HG03060 (cell line): ENCODE measurements around the gene ULK4.
A peak's percentile ranks its signal among the peaks of the same experiment; 100 is the strongest.

Experiments
- ATAC-seq: cut with Tn5 transposase; IDR thresholded peaks from one replicate; pipeline ENCODE4 v1.9.1; 2021; ENCODE audit warnings: low read depth, moderate number of reproducible peaks; ENCODE audit not compliant: unreplicated experiment

ULK4 gene

GRCh38 chr3:41519746-41520145 lies 442.2 kb downstream of the ULK4 start:
- ATAC-seq = no peak

- ATAC-seq = no peak
Measured at GRCh38 chr3:41518626-41519025, 443.3 kb downstream of the ULK4 start.

- no peak for ATAC-seq
Measured at GRCh38 chr3:41508063-41508696, 453.7 kb downstream of the ULK4 start.

- ATAC-seq = no peak
Measured at GRCh38 chr3:41507336-41508062, 454.4 kb downstream of the ULK4 start.

- no peak for ATAC-seq
Measured at GRCh38 chr3:41503998-41504623, 457.8 kb downstream of the ULK4 start.

GRCh38 chr3:41502481-41502880 lies 459.4 kb downstream of the ULK4 start:
- ATAC-seq = no peak

GRCh38 chr3:41502023-41502422 lies 459.9 kb downstream of the ULK4 start:
- no peak for ATAC-seq

- ATAC-seq = no peak
Measured at GRCh38 chr3:41498847-41499246, 463.1 kb downstream of the ULK4 start.

GRCh38 chr3:41490360-41490759 lies 471.5 kb downstream of the ULK4 start:
- no peak for ATAC-seq

- no peak for ATAC-seq
Measured at GRCh38 chr3:41489231-41489630, 472.7 kb downstream of the ULK4 start.

- ATAC-seq = no peak
Measured at GRCh38 chr3:41488501-41488900, 473.4 kb downstream of the ULK4 start.

- ATAC-seq = no peak
Measured at GRCh38 chr3:41485484-41485883, 476.4 kb downstream of the ULK4 start.

- ATAC-seq = no peak
Measured at GRCh38 chr3:41482134-41482533, 479.8 kb downstream of the ULK4 start.

- no peak for ATAC-seq
Measured at GRCh38 chr3:41478278-41478677, 483.6 kb downstream of the ULK4 start.

GRCh38 chr3:41477399-41478014 lies 484.4 kb downstream of the ULK4 start:
- ATAC-seq = peak; percentile 64

GRCh38 chr3:41469083-41469482 lies 492.8 kb downstream of the ULK4 start:
- ATAC-seq = no peak

- ATAC-seq = no peak
Measured at GRCh38 chr3:41467481-41467880, 494.4 kb downstream of the ULK4 start.

- no peak for ATAC-seq
Measured at GRCh38 chr3:41464858-41465257, 497.0 kb downstream of the ULK4 start.

- ATAC-seq = no peak
Measured at GRCh38 chr3:41464401-41464800, 497.5 kb downstream of the ULK4 start.

- ATAC-seq = no peak
Measured at GRCh38 chr3:41462103-41462691, 499.7 kb downstream of the ULK4 start.

- ATAC-seq = no peak
Measured at GRCh38 chr3:41460736-41461135, 501.2 kb downstream of the ULK4 start.
